ENCODE results near the gene EP400.

Gene EP400

DNA sequence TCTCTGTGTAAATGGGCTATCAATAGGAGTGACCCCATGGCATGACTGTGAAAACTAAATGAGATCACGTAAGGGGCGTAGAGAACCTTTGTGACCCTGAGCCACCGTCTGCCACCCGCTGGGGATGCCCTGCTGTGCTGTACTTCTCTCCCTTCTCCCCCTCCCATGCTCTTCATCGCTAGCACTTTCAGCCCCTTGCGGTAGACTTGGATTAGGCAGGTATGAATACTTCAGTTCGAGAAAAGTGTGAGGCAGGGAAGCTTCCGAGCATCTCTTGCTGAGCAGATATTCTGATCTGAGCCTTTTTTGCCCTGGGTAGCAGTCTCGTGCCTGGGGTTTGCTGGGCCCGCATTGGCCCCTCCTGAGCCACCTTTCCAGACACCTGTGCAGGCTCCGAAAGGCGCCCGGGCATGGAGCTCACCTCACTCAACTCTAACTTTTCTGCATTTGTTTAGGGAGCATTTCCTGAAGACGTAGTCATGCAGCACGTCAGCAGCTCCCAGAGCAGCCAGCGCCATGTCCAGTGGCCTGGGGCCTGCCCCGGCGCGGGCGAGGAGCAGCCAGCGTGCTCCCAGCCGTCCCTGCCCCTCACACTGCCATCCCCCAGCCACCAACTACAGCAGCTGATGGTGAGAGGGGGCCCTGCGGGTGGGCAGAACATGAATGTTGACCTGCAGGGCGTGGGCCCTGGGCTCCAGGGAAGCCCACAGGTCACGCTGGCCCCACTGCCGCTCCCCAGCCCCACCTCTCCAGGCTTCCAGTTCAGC is 154.0 kb downstream of the EP400 start:
- H3K4me3 ChIP-seq (ENCODE audit: low read depth, low read length) = no peak overlapping the region
- TF ChIP-seq, protein P1, sequence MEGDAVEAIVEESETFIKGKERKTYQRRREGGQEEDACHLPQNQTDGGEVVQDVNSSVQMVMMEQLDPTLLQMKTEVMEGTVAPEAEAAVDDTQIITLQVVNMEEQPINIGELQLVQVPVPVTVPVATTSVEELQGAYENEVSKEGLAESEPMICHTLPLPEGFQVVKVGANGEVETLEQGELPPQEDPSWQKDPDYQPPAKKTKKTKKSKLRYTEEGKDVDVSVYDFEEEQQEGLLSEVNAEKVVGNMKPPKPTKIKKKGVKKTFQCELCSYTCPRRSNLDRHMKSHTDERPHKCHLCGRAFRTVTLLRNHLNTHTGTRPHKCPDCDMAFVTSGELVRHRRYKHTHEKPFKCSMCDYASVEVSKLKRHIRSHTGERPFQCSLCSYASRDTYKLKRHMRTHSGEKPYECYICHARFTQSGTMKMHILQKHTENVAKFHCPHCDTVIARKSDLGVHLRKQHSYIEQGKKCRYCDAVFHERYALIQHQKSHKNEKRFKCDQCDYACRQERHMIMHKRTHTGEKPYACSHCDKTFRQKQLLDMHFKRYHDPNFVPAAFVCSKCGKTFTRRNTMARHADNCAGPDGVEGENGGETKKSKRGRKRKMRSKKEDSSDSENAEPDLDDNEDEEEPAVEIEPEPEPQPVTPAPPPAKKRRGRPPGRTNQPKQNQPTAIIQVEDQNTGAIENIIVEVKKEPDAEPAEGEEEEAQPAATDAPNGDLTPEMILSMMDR (IDR thresholded peaks at IDR 0.05; ENCODE audit: insufficient read depth, low read depth, low read length, missing control alignments) = no peak
- no peak for DNase-seq (ENCODE audit: low read depth)

DNA sequence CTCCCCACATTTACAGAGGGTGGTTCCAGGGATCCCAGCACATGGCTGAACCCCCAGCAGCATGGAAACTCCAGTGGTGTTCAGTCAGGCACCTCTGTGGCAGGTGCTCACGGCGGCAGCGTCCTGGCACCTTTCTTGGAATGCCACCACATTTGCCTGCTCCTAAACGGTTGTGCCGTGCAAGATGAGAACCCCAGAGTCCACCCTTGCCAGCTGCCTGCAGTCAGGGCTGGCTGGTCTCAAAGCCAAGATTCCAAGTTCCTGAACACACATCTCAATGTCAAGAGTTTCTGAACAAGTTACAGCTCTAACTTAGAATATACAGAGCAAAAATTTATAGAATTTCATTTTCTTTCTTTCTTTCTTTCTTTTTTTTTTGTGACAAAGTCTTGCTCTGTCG is 155.7 kb downstream of the EP400 start:
- TF ChIP-seq, protein P1 (IDR thresholded peaks at IDR 0.05; ENCODE audit: insufficient read depth, low read depth, low read length, missing control alignments) = no peak
- DNase-seq (ENCODE audit: low read depth) = no peak

DNA sequence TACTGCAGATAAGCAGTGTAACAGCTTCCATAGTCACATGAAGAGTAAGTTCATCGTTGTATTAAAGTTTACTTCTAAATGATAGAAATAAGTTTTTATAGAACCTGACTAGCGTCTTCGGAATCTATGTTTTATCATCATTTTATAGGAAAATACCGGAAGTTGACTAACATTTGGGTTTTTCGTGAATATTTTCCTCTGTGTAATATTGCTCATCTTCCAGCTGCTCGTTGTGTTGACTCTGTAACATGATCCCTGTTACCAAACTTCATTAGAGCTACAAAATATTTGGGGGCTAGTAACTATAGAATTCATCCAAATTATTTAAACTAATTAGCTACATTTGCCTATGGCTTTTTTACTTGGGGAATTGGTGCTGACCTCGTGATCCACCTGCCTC is 157.2 kb downstream of the EP400 start:
- TF ChIP-seq, protein P1 (IDR thresholded peaks at IDR 0.05; ENCODE audit: insufficient read depth, low read depth, low read length, missing control alignments) = no peak
- no peak overlapping the region for H3K4me3 ChIP-seq (ENCODE audit: low read depth, low read length)
- no peak for DNase-seq (ENCODE audit: low read depth)

More for the DNA sequence above, 155.7 kb downstream of the EP400 start:
- no peak overlapping the region for H3K4me3 ChIP-seq (ENCODE audit: low read depth, low read length)

DNA sequence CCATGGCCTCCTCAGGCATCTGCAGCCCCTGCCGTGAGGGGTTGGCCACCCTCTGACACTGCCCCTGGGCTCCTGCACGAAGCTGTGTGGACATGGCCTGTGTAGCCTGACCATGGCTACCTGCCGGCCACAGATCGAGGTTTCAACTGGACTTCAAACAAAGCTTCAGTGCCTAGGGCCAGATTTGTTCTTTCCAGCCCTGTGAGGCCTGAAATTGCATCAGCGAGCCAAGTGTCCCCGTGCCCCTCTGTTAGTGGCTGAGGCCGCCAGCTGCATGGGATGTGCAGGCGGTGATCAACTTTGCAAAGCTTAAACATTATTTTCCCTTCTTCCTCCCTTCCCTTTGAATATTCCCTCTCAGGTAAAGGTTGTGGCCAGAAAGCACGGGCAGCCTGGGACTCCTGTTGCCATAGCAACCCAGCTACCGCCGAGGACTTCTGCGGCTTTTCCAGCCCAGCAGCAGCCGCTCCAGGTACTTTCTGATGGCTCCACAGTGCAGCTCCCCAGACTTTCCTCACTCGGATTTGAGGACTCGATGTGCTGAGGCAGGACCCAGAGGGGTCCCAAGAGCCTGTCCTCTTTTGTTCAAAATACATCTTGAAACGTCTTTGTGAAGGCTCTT is 158.6 kb downstream of the EP400 start:
- TF ChIP-seq, protein P1 (IDR thresholded peaks at IDR 0.05; ENCODE audit: insufficient read depth, low read depth, low read length, missing control alignments) = no peak
- H3K4me3 ChIP-seq (ENCODE audit: low read depth, low read length) = no peak overlapping the region
- DNase-seq (ENCODE audit: low read depth) = no peak

DNA sequence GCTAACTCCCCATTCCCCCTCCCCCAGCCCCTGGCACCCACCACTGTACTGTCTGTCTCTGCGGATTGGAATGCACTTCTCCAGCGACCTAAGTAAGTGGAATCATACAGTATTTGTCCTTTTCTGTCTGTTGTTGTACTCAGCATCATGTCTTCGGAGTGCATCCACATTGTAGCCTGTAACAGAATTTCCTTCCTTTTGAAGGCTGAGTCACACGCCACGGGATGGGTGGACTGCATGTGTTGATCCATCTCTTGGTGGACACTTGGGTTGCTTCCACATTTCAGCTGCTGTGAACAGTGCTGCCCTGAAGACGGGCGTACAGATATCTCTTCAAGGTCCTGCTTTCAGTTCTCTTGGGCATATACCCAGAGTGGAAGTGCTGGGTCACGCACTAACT is 160.0 kb downstream of the EP400 start:
- no peak for DNase-seq (ENCODE audit: low read depth)
- TF ChIP-seq, protein P1 (IDR thresholded peaks at IDR 0.05; ENCODE audit: insufficient read depth, low read depth, low read length, missing control alignments) = no peak
- H3K4me3 ChIP-seq (ENCODE audit: low read depth, low read length) = no peak overlapping the region

DNA sequence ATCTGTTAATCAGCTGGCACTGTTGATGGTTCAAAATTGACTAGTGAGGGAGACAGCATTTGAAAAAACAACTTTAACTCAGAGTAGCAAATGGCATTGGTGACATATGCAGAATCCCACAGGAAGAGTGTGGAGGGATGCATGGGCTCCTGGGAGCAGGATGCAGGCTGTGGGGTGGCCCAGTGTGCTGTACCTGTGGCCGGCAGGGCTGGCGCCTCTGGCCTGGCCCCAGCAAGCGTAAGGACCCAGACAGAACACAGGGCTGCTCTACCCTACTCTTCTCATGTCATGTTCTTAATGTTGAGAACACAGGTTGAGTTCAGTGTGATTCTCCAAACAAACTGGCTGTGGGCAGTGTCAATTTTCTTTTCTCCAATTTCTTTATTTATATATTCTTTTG is 160.9 kb downstream of the EP400 start:
- TF ChIP-seq, protein P1 (IDR thresholded peaks at IDR 0.05; ENCODE audit: insufficient read depth, low read depth, low read length, missing control alignments) = no peak
- DNase-seq (ENCODE audit: low read depth) = no peak
- no peak overlapping the region for H3K4me3 ChIP-seq (ENCODE audit: low read depth, low read length)
